Measurements from ENCODE around the gene FAM72B.
"Not testable (repeated sequence)": the region's sequence is repeated elsewhere in the genome, so short reads cannot be mapped to it uniquely, and the experiment has no call there.

FAM72B gene

GRCh38 chr1:121200232-121200631, 16.1 kb upstream of the FAM72B start:
- DNase-seq (ENCODE audit: low read depth), result not testable (repeated sequence)

GRCh38 chr1:121199763-121200162, 15.6 kb upstream of the FAM72B start:
- DNase-seq (ENCODE audit: low read depth), result not testable (repeated sequence)

GRCh38 chr1:121197095-121197882, 13.1 kb upstream of the FAM72B start:
- not testable (repeated sequence) for DNase-seq (ENCODE audit: low read depth)

- not testable (repeated sequence) for DNase-seq (ENCODE audit: low read depth)
Observed at GRCh38 chr1:121192512-121192911, 8.4 kb upstream of the FAM72B start.

GRCh38 chr1:121187914-121188313, 3.8 kb upstream of the FAM72B start:
- DNase-seq (ENCODE audit: low read depth), result not testable (repeated sequence)

GRCh38 chr1:121186191-121186590, 2.1 kb upstream of the FAM72B start:
- not testable (repeated sequence) for DNase-seq (ENCODE audit: low read depth)

- DNase-seq (ENCODE audit: low read depth), result not testable (repeated sequence)
Observed at GRCh38 chr1:121185140-121185708, 1.1 kb upstream of the FAM72B start.

- DNase-seq (ENCODE audit: low read depth), result not testable (repeated sequence)
Observed at GRCh38 chr1:121183867-121184266, 273 bp downstream of the FAM72B start.

- DNase-seq (ENCODE audit: low read depth), result not testable (repeated sequence)
Observed at GRCh38 chr1:121178197-121178596, 5.9 kb downstream of the FAM72B start.

GRCh38 chr1:121176649-121177048, 7.5 kb downstream of the FAM72B start:
- DNase-seq (ENCODE audit: low read depth), result not testable (repeated sequence)

- DNase-seq (ENCODE audit: low read depth), result not testable (repeated sequence)
Observed at GRCh38 chr1:121168152-121168668, 15.9 kb downstream of the FAM72B start.

GRCh38 chr1:121167225-121167738, 16.9 kb downstream of the FAM72B start:
- not testable (repeated sequence) for DNase-seq (ENCODE audit: low read depth)

GRCh38 chr1:121165296-121165695, 18.8 kb downstream of the FAM72B start:
- not testable (repeated sequence) for DNase-seq (ENCODE audit: low read depth)

- DNase-seq (ENCODE audit: low read depth), result not testable (repeated sequence)
Observed at GRCh38 chr1:121163850-121164757, 20.0 kb downstream of the FAM72B start.

GRCh38 chr1:121161199-121161901, 22.8 kb downstream of the FAM72B start:
- not testable (repeated sequence) for DNase-seq (ENCODE audit: low read depth)

GRCh38 chr1:121160118-121160517, 24.0 kb downstream of the FAM72B start:
- DNase-seq (ENCODE audit: low read depth), result not testable (repeated sequence)

GRCh38 chr1:121157609-121158008, 26.5 kb downstream of the FAM72B start:
- not testable (repeated sequence) for DNase-seq (ENCODE audit: low read depth)

GRCh38 chr1:121156958-121157603, 27.1 kb downstream of the FAM72B start:
- DNase-seq (ENCODE audit: low read depth), result not testable (repeated sequence)

GRCh38 chr1:121155671-121156358, 28.3 kb downstream of the FAM72B start:
- DNase-seq (ENCODE audit: low read depth), result not testable (repeated sequence)

- DNase-seq (ENCODE audit: low read depth), result not testable (repeated sequence)
Observed at GRCh38 chr1:121154811-121155210, 29.3 kb downstream of the FAM72B start.

All from GM04503 (cell line).